Nephron (organoid): ENCODE measurements around the gene MCCD1.
A peak's percentile ranks its signal among the peaks of the same experiment; 100 is the strongest.

ENCODE experiments used
- H3K27ac Mint-ChIP-seq, 3 experiments: 2 replicates each; pipeline ENCODE4 v1.8.0; 2020; ENCODE audit warnings: mixed read lengths in 3 of 3, mild to moderate bottlenecking in 2 of 3, moderate library complexity in 1 of 3
- H3K27me3 Mint-ChIP-seq: 2 replicates; pipeline ENCODE4 v1.8.0; 2021; ENCODE audit warnings: low read depth, mild to moderate bottlenecking, moderate library complexity, mixed read lengths
- H3K36me3 Mint-ChIP-seq: 2 replicates; pipeline ENCODE4 v1.8.0; 2020; ENCODE audit warnings: low read depth, mixed read lengths
- H3K4me1 Mint-ChIP-seq: 2 replicates; pipeline ENCODE4 v1.8.0; 2020; ENCODE audit warnings: mixed read lengths
- H3K4me3 Mint-ChIP-seq, 3 experiments: 2 replicates each; pipeline ENCODE4 v1.8.0; 2020; ENCODE audit warnings: mild to moderate bottlenecking in 3 of 3, mixed read lengths in 3 of 3, moderate library complexity in 2 of 3
- H3K9me3 Mint-ChIP-seq: 2 replicates; pipeline ENCODE4 v1.8.0; 2020; ENCODE audit warnings: mixed read lengths
- CTCF ChIP-seq, 3 experiments: fragments of 200-600 bp; sonication (generic); IDR thresholded peaks; one replicate each; pipeline ENCODE4 v1.5.0; 2021; ENCODE audit warnings: antibody characterized with exemption in 3 of 3; ENCODE audit not compliant: unreplicated experiment in 3 of 3

The MCCD1 gene

GRCh38 chr6:31532644-31533454, 4.1 kb downstream of the MCCD1 start:
- Mint-ChIP-seq H3K27ac (peak overlapping the region in 1 of 3 experiments; percentile 25), H3K27me3 (no peaks in the 10 kb centered on the region), H3K4me3 (no peak overlapping the region), H3K9me3 (no peaks in the 10 kb centered on the region), H3K36me3 (peaks cover 81% of the 10 kb centered on the region), H3K4me1 (peaks cover 23% of the 10 kb centered on the region)
- TF ChIP-seq CTCF (IDR thresholded peaks at IDR 0.05; ENCODE audit: unreplicated experiment in 3 of 3) = no peak

- Mint-ChIP-seq H3K4me3 (no peak overlapping the region), H3K4me1 (peaks cover 22% of the 10 kb centered on the region), H3K27me3 (no peaks in the 10 kb centered on the region), H3K36me3 (peaks cover 81% of the 10 kb centered on the region), H3K27ac (no peak overlapping the region), H3K9me3 (no peaks in the 10 kb centered on the region)
- no peak for TF ChIP-seq CTCF (IDR thresholded peaks at IDR 0.05; ENCODE audit: unreplicated experiment in 3 of 3)
Observed at GRCh38 chr6:31533455-31533841, 4.7 kb downstream of the MCCD1 start.

- Mint-ChIP-seq H3K4me1 (peaks cover 26% of the 10 kb centered on the region), H3K36me3 (peaks cover 87% of the 10 kb centered on the region), H3K9me3 (no peaks in the 10 kb centered on the region), H3K27me3 (no peaks in the 10 kb centered on the region), H3K4me3 (no peak overlapping the region), H3K27ac (no peak overlapping the region)
- no peak for TF ChIP-seq CTCF (IDR thresholded peaks at IDR 0.05; ENCODE audit: unreplicated experiment in 3 of 3)
Observed at GRCh38 chr6:31534011-31534410, 5.2 kb downstream of the MCCD1 start.

- H3K27me3 Mint-ChIP-seq = no peaks in the 10 kb centered on the region
- no peak for TF ChIP-seq CTCF (IDR thresholded peaks at IDR 0.05; ENCODE audit: unreplicated experiment in 3 of 3)
- H3K4me3 Mint-ChIP-seq = no peak overlapping the region
- H3K27ac Mint-ChIP-seq = no peak overlapping the region
- no peaks in the 10 kb centered on the region for H3K9me3 Mint-ChIP-seq
- peaks cover 90% of the 10 kb centered on the region for H3K36me3 Mint-ChIP-seq
- H3K4me1 Mint-ChIP-seq = peaks cover 31% of the 10 kb centered on the region
Observed at GRCh38 chr6:31534521-31535040, 5.8 kb downstream of the MCCD1 start.

GRCh38 chr6:31535538-31536324, 7.0 kb downstream of the MCCD1 start:
- no peaks in the 10 kb centered on the region for H3K27me3 Mint-ChIP-seq
- no peaks in the 10 kb centered on the region for H3K9me3 Mint-ChIP-seq
- no peak overlapping the region for H3K27ac Mint-ChIP-seq
- TF ChIP-seq CTCF (IDR thresholded peaks at IDR 0.05; ENCODE audit: unreplicated experiment in 3 of 3) = no peak
- H3K36me3 Mint-ChIP-seq = peaks cover 89% of the 10 kb centered on the region
- peak overlapping the region in 1 of 3 experiments; percentile 6 for H3K4me3 Mint-ChIP-seq
- H3K4me1 Mint-ChIP-seq = peaks cover 41% of the 10 kb centered on the region
